NOMO-1 treated with dmso at 0.1 percent for 144 hours (cell line): ENCODE data around the gene GLIPR1L1.

Experiments
- DNase-seq: peaks from one replicate; lab custom pipeline; 2025; ENCODE audit not compliant: unreplicated experiment; lab: John Stamatoyannopoulos, UW

Gene GLIPR1L1

DNA sequence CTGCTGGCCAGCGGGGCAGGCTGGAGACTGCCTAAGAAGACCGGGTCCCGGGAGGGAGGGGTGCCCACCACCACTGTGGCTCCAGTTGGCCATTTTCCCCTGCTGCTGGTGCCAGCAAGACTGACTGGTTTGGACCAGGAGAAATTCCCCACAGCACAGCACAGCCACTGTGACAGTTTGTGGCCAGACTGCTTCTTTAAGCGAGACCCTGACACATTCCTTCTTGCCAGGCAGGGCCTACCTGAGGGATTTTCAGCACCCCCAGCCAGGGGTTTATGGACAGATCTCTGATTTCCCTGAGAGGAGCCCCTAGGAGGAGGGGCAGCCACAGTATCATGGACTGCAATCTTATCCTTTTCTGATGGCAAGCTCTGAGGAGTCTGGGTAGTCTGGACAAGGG is 15.5 kb downstream of the GLIPR1L1 start:
- DNase-seq: no peak

DNA sequence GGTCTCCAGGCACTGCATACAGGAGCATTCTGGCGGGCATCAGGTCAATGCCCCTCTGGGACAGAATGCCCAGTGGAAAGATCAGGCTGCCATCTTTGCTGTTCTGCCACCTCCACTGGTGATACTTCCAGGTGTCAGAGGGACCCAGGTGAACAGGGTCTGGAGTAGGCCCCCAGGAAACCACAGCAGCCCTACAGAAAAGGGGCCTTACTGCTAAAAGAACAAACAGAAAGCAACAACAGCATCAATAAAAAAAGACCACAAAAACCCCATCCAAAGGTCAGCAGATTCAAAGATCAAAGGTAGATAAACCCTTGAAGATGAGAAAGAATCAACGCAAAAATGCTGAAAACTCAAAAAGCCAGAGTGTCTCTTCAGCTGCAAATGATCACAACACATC is 15.9 kb downstream of the GLIPR1L1 start:
- no peak for DNase-seq

DNA sequence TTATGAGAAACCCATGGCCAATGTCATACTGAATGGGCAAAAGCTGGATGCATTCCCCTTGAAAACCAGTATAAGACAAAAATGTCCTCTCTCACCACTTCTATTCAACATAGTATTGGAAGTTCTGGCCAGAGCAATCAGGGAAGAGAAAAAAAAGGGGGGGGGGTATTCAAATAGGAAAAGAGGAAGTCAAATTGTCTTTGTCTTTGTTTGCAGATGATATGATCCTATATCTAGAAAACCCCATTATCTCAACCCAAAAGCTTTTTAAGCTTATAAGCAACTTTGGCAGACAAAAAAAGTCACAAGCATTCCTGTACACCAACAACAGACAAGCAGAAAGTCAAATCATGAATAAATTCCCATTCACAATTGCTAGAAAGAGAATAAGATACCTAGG is 19.5 kb downstream of the GLIPR1L1 start:
- no peak for DNase-seq

DNA sequence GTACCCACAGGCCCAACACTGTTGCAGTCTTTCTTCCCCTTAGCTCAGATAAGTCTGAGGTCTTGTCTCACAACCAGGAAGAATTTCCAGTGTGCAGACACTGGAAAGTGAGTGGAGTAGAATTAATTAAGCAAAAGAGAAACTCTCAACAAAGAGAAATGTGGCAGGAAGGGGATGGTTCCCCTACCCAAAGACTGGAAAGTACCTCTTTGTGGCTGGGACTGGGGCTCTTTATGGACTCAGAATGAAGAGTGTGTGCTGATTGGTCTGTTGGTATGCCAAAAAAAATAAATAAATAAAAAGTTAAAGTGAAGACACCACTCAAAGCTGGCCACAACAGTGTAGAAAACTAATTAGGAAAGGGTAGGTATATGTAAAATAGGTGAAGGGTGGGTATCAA is 26.4 kb downstream of the GLIPR1L1 start:
- no peak for DNase-seq

DNA sequence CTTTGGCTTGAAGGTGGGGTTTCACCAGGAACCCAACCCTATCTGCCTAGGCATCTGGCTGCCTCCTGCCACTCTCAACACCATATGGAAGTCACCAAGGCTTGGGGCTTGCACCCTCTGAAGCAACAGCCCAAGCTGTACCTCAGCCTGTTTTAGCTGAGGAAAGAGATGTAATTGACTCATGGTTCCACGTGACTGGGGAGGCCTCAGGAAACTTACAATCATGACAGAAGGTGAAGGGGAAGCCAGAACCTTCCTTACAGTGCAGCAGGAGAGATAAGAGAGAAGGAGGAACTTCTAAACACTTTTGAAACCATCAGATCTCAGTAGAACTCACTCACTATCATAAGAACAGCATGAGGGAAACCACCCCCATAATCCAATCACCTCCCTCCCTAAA is 26.9 kb downstream of the GLIPR1L1 start:
- DNase-seq: no peak

DNA sequence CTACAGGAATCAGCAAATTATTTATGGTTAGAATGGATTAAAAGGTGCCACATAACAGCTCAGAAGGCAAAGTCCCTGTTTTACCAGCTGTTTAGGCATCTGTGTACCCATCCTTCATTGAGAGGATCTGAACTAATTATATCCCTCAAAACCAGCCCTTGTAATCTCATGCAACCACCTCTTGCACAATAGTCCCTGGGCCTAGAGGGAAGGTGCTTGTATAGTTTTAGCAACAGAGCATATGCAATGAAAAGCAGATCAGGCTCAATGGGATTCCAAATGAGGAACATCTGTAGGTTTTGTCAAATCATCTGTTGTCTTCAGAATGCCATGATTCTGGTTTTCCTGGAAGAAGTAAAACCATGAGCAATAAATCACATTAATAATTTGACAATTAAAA is 30.4 kb downstream of the GLIPR1L1 start:
- DNase-seq: peak; percentile 52

DNA sequence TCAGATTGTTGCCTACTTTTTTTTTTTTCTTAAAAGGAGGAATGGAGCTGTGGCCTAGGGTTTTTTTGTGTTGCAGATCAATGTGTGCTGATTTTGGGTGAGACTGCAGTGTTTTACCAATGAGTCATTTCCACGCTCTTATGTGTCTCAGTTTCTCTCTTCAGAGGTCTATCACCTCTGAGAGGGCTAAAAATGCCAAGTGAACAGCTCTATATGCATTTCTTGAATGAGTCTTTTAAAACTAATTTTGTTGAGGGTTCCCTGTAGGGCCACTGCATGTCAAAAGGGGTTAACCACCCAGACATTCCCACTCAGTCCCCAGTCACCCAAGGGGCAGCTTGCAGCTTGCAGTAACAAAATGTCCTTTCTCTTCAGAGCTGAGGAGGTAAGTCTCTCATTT is 32.2 kb downstream of the GLIPR1L1 start:
- DNase-seq: no peak

DNA sequence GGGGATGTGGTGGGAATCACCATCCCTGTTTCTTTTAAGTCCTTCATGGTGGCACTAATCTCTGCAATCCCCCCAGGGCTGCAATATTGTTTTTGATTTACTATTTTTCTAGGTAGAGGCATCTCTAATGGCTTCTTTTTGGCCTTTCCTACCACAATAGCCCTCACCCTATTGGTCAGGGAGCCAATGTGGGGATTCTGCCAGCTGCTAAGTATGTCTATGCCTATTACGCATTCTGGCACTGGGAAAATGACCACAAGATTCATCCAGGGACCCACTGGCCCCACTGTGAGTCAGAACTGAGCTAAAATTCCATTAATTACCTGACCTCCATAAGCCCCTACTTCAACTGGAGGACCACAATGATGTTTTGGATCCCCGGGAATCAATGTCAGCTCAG is 40.5 kb downstream of the GLIPR1L1 start:
- DNase-seq: no peak

DNA sequence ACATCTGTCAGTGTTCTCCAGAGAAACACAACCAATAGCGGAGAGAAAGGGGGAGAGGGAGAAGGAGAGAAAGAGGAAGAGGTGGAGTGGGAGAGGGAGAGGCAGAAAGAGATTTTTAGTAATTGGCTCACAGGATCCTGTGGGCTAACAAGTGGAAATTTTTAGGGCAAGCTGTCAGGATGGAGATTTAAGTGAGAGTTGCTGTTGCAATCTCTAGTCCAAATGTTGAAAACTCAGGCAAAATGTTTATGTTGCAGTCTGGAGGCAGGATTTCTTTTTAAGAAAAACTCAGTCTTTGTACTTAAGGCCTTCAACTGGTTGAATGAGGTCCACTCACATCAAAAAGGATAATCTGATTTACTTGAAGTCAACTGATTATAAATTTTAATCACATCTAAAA is 43.9 kb downstream of the GLIPR1L1 start:
- DNase-seq: no peak

DNA sequence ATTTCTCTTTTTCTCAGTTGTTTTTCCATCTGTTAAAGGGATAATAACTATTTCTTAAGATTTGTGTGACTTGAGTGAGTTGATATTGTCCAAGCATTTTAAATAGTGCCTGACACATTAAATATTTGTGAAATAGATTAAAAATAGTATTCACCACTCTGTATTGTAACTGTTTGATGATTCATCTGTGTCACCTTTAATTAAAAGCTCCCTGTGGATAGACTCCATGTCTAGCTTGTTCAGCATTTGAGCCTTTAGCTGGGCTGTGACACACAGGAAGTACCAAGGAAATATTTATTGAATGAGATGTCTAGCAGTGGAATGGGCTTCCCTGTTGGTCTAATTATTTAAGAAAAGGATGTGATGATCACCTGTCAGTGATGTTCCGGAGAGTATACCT is 54.6 kb downstream of the GLIPR1L1 start:
- no peak for DNase-seq

DNA sequence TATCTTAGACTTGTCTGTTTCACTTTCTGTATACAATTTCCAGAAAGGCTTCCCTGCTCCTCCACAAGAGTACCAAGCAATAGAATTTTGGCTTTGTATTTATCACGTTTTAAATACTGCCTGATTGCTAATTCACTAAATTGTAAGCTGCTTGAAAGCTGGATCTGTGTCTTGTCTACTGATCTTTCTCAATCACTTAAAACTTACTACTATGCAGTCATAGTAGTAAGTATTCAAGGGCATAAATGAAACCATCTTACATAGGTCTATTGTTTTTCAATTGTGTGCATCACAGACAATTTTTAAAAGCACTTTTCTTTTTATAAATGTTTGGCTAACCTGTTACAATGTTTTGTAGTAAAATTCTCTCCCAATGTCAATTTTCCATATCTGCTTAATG is 55.2 kb downstream of the GLIPR1L1 start:
- DNase-seq: no peak

DNA sequence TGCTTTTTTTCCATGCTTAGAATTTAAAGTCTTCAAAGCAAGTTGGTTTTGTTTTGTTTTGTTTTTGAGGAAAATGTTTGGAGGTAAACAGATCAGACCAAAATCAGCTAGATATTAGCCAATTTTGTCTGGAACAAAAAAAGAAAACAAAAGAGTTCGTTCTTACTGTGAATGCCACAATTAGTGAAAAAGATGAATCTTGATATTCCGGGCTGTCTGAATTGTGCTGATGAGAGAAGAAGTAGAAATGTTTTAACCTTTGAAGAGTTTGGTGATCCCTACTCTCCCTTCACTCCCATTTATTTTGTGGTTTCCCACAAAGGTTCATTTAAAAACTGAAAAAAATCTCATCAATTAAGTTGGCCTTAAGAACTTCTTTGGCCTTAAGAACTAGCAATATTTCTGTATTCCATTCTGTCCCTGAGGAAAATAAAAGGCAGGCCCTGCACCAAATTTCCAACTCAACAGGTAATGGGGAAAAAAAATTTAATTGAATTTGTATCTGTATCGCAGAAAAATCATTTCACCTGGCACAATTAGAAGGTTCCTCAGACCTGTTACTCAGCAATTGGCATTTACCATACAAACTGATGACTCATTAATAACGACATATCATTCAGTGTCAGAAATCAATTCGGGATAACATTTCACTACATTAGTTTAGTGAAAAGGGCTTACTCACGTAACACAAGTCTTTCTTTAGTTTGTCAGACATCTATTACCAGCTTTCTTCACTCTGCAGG is 55.9 kb downstream of the GLIPR1L1 start:
- DNase-seq: no peak

DNA sequence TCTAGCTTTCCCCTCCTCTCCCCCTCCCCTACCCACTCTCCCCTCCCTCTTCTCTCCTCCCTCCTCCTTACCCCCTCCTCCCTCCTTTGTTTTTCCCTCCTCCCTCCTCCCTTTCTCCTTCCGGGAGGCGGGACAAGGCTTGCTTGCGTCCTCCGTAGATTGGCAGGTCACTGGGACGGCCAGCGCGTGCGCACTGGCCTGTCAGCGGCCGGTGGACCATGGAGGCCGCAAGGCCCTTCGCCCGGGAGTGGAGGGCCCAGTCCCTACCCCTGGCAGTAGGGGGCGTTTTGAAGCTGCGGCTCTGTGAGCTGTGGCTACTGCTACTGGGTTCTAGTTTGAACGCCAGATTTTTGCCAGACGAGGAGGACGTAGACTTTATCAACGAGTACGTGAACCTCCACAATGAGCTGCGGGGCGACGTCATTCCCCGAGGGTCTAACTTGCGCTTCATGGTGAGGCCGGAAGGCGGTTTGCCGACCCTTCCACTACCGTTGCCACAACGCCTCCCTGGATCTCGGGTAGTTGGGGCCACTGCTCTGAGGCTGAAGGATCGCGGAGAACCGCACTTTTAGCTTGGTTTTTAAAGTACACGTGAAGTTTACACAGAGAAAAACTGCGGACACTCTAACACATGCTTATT is 56.5 kb downstream of the GLIPR1L1 start, which contains the start of gene GLIPR1L2:
TSS of gene GLIPR1L2 (plus strand) at position 191 of the 640 bp plus-strand sequence. CDS start at position 219, 28 bp downstream.
- peak; percentile 91 for DNase-seq

DNA sequence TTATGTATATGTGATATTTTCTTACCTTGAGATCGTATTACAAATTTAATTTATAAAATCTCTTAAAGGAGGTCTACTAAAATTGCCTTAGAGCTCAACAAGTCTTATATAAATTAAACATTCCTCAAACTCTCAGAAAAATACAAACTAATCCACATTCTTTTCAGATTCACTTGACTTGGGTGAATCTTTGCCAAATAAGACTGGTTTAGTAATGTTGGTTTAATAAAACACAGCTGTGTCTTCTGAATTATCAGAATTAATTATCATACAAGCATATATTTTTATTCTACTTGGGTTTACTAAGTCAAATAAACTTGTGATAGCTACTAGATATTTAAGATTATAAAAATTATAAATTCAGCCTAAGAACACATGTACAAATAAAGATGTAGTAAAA is 69.8 kb downstream of the GLIPR1L1 start:
- DNase-seq: no peak

DNA sequence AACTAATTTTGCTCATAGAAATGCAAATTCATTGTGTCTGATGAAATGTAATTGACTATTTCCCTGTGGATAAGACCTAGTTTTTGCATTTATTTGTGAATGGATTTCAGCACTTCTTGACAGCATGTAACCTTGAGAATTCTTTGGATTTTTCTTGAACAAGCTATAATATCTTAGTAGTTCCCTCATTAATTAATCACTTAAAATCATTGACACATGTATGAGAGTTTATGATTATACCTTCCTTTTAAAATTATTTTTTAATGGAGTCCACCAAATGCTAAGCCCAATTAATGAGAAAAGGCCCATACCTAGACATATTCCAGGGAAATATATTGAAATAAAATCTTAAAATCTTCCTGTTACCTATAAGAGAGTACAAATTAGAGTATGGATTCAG is 73.2 kb downstream of the GLIPR1L1 start:
- no peak for DNase-seq

DNA sequence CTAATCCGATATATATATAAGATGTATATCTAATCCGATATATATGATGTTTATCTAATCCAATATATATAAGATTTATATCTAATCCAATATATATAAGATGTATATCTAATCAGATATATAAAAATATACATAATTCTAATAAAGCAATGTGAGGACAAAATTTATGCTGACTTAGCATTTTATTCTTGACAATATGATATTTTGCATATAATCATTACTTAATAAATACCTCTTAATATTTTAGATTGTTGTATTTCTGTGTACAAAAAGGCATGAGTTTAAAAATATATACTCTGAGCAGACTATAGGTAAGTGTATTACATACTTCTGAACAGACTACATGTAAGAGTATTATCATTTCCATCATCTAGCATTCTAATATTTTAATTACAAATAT is 75.4 kb downstream of the GLIPR1L1 start:
- DNase-seq: no peak

DNA sequence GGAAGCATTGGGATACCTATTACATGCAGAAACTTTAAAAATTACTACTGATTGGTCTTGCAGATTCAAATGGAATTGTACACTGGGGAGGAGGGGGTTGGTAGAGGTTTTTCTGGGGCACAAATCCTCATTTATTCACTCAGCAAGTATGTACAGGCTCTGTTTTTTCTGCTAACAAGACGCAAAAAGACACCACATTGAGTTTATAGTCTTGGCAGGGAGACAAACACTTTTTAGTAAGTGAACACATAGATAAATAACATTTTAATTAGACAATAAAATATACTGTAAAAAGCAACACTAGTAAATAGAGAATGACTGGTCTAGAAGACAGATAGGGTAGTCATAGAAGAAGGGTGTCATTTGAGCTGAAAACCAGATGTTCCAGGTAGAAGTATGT is 80.2 kb downstream of the GLIPR1L1 start:
- DNase-seq: no peak

DNA sequence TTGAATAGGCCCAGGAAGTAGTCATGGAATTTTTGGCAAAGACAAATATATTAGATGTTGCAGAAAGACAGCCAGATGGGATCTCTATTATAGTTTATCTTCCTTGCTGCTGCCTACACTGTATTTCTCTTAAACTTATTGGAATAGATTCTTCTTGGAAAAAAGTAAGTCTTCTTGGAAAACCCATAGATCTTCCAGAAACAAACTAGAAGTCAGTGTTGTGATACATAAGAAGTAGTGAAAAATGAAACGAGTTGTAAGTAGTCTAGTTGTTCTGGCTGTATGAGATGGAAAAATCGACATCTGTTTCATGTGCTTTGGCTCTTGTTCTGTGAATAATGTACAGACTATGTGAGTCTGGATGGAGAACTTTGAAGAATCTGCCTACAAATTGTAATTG is 85.4 kb downstream of the GLIPR1L1 start:
- DNase-seq: no peak
